ENCODE measurements around the gene PRRX2.
"Not testable (repeated sequence)": the region's sequence is repeated elsewhere in the genome, so short reads cannot be mapped to it uniquely, and the experiment has no call there.

The PRRX2 gene

DNA sequence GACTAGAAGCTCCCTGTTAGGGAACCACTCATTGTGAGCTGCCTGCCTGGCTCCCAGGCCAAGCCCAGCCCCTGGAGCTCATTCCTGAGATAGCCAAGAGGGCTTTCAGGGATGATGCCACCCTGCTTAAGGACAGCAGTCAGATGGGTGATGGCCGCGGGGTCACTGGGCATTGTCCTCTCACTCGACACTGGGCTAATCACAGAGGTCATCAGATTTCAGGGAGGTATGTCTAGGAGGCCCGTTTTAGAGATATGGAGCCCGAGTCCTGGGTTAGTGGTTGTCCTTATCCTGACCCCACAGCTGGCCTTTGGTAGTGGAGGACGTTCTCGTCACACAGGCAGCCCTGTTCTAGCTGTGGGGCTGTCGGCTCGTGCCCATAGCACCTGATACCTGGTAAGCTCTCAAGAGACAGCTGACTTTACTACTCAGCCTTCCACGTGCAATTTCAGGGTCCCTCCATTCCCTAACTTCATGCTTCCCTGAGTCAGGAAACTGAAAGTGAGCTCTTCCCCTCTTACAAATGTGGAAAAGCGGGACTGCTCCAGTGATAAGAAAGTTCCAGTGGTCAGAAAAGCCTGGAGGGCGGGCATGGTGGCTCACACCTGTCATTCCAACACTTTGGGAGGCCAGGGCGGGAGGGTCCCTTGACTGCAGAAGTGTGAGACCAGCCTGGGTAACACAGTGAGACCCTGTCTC lies 94.5 kb downstream of the PRRX2 start:
- no peak for DNase-seq (ENCODE audit: low read depth)

DNA sequence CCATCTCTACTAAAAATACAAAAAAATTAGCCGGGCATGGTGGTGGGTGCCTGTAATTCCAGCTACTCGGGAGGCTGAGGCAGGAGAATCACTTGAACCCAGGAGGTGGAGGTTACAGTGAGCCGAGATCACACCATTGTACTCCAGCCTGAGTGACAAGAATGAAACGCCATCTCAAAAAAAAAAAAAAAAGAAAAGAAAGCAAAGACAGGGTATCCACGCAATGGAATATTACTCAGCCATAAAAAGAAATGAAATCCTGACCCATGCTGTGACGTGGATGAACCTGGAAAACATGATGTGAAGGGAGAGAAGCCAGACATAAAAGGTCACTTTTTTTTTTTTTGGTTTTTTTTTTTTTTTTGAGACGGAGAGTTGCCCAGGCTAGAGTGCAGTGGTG lies 95.3 kb downstream of the PRRX2 start:
- DNase-seq (ENCODE audit: low read depth): not testable (repeated sequence)

- DNase-seq (ENCODE audit: low read depth): no peak
These were observed 96.0 kb downstream of the PRRX2 start for GRCh38 chr9:129761293-129761900.

DNA sequence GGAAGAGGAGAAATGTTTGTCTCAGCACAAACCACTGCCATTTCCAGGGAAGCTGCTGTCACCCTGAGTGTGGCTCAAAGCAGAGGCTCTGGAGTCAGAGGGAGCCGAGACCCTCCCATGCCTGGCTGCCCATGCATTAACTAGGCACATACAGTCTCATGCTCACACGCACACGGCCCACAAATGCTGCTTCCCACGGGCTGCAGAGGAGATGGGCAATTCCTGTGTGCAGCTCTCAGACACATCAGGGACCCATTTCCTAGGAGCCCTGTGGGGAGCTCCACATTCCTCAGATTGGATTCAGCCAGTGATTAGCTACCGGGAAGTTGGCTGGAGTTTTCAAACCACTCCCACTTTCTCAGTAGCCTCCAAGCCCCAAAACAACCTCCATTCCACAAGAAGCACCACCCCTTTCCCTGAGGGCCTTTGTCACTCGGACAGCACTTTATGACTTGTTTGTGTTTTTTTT lies 96.5 kb downstream of the PRRX2 start:
- no peak for DNase-seq (ENCODE audit: low read depth)

DNA sequence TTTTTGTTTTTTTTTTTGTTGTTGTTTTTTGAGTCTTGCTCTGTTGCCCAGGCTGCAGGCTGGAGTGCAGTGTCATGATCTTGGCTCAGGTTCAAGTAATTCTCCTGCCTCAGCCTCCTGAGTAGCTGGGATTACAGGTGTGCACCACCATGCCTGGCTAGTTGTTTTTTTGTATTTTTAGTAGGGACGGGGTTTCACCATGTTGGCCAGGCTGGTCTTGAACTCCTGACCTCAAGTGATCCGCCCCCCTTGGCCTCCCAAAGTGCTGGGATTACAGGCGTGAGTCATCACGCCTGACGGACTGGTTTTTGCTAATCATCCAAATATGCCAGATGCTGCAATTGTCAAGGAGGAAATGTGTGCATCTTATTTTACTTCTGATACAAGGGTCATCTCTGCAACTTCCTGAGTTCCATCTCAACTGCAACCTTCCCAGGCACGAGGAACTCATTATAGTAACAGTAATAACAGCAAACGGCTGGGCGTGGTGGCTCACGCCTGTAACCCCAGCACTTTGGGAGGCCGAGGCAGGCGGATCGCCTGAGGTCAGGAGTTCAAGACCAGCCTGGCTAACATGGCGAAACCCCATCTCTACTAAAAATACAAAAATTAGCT lies 97.0 kb downstream of the PRRX2 start:
- not testable (repeated sequence) for DNase-seq (ENCODE audit: low read depth)

GRCh38 chr9:129762985-129763926 lies 97.8 kb downstream of the PRRX2 start:
- no peak for DNase-seq (ENCODE audit: low read depth)

DNA sequence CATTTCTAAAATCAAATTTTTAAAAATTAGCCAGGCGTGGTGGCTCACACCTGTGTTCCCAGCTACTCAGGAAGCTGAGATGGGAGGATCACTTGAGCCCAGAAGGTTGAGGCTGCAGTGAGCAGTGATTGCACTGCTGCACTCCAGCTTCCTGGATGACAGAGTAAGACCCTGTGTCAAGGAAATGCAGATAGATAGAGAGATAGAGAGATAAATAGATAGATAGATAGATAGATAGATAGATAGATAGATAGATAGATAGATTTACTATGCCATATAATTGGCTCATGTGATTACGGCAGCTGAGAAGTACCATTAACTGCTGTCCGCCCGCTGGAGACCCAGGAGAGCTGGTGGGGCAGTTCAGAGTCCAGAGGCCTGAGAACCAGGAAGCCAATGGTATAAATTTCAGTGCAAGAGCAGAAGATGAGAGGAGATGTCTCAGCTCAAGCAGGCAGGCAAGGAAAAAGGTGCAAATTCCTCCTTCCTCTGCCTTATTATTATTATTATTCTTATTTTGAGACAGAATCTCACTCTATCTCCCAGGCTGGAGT lies 100.4 kb downstream of the PRRX2 start:
- DNase-seq (ENCODE audit: low read depth): no peak

GRCh38 chr9:129768486-129768885 lies 103.0 kb downstream of the PRRX2 start:
- DNase-seq (ENCODE audit: low read depth): no peak

GRCh38 chr9:129769669-129770068 lies 104.2 kb downstream of the PRRX2 start:
- DNase-seq (ENCODE audit: low read depth): no peak

- no peak for DNase-seq (ENCODE audit: low read depth)
These were observed 105.3 kb downstream of the PRRX2 start for GRCh38 chr9:129770741-129771140.

All from T follicular helper cell (primary cell).